ENCODE data around the gene IKBKE. TPM values are rescaled to one million over a fixed set of nuclear protein-coding genes. Genes with fewer than 3 reads are reported as not detected.

IKBKE gene
- total and polyA plus RNA-seq, 9 donors, result 3.4 to 6.2 (median 4.0) TPM

DNA sequence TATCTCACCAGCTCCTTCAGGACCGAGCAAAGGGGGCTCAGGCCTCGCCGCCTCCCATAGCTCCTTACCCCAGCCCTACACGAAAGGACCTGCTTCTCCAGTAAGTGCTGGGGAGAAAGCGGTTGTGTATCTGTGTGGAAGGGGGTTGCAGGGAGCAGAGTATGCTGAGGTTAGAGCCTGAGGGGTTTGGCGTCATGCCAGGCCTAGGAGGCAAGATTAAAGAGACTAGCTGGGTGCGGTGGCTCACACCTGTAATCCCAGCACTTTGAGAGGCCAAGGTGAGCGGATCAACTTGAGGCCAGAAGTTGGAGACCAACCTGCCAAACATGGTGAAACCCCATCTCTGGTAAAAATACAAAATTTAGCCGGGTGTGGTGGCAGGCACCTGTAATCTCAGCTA, 23.0 kb downstream of the IKBKE start:
- DNase-seq, result no peak
- no peak overlapping the region for H3K4me3 ChIP-seq (ENCODE audit: low read length)
- H3K27me3 ChIP-seq (ENCODE audit: control insufficient read depth, insufficient read depth, low read length), result no peaks in the 10 kb centered on the region
- H3K27ac ChIP-seq (ENCODE audit: low read length), result no peak overlapping the region
- 93% methylated on average over 4 of the region's 9 CpGs for WGBS (ENCODE audit: insufficient coverage)
- peaks cover 21% of the 10 kb centered on the region for H3K4me1 ChIP-seq (ENCODE audit: control insufficient read depth, insufficient read depth, low read length)
- peaks cover 15% of the 10 kb centered on the region for H3K36me3 ChIP-seq (ENCODE audit: control insufficient read depth, insufficient read depth, low read length)
- no peaks in the 10 kb centered on the region for H3K9me3 ChIP-seq (replicated peaks; ENCODE audit: control insufficient read depth, low read depth, low read length)

GRCh38 chr1:206495011-206495461, 24.8 kb downstream of the IKBKE start:
- peaks cover 21% of the 10 kb centered on the region for H3K4me1 ChIP-seq (ENCODE audit: control insufficient read depth, insufficient read depth, low read length)
- peaks cover 15% of the 10 kb centered on the region for H3K36me3 ChIP-seq (ENCODE audit: control insufficient read depth, insufficient read depth, low read length)
- H3K27ac ChIP-seq (ENCODE audit: low read length), result no peak overlapping the region
- 76% methylated on average over 4 of the region's 6 CpGs for WGBS (ENCODE audit: insufficient coverage)
- no peak for DNase-seq
- H3K9me3 ChIP-seq (replicated peaks; ENCODE audit: control insufficient read depth, low read depth, low read length), result no peaks in the 10 kb centered on the region
- no peak overlapping the region for H3K4me3 ChIP-seq (ENCODE audit: low read length)
- H3K27me3 ChIP-seq (ENCODE audit: control insufficient read depth, insufficient read depth, low read length), result no peaks in the 10 kb centered on the region

DNA sequence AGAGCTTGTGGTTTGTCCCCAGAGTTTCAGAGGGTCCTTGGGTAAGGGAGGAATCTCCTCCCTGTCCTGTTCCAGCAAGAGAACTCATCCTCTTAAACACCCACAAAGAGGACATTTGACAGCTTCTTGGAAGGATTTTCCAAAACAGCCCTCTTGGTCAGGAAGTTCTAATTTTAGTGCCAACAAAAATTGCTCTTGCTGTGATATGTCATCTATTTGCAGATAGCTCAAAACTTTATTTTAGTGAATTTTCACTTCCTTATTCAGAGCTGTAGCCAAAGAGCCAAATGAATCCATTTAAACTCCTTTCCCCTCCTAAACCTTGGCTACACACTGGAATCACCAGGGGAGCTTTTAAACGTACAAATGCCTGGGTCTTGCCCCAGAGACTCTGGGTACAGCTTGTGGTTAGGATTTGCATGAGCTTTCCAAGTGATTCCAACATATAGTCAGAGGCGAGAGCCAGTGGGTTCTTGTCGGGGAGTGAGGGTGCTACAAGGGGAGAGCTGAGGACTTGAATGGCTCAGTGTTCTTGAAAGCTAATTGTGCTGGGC, 25.3 kb downstream of the IKBKE start:
- DNase-seq, result peak; percentile 61
- Histone ChIP-seq H3K4me3 (ENCODE audit: low read length) (no peak overlapping the region), H3K27me3 (ENCODE audit: control insufficient read depth, insufficient read depth, low read length) (no peaks in the 10 kb centered on the region), H3K4me1 (ENCODE audit: control insufficient read depth, insufficient read depth, low read length) (peaks cover 17% of the 10 kb centered on the region), H3K27ac (ENCODE audit: low read length) (no peak overlapping the region), H3K9me3 (replicated peaks; ENCODE audit: control insufficient read depth, low read depth, low read length) (no peaks in the 10 kb centered on the region), H3K36me3 (ENCODE audit: control insufficient read depth, insufficient read depth, low read length) (peaks cover 15% of the 10 kb centered on the region)
- 61% methylated on average over 2 of the region's 3 CpGs for WGBS (ENCODE audit: insufficient coverage)

DNA sequence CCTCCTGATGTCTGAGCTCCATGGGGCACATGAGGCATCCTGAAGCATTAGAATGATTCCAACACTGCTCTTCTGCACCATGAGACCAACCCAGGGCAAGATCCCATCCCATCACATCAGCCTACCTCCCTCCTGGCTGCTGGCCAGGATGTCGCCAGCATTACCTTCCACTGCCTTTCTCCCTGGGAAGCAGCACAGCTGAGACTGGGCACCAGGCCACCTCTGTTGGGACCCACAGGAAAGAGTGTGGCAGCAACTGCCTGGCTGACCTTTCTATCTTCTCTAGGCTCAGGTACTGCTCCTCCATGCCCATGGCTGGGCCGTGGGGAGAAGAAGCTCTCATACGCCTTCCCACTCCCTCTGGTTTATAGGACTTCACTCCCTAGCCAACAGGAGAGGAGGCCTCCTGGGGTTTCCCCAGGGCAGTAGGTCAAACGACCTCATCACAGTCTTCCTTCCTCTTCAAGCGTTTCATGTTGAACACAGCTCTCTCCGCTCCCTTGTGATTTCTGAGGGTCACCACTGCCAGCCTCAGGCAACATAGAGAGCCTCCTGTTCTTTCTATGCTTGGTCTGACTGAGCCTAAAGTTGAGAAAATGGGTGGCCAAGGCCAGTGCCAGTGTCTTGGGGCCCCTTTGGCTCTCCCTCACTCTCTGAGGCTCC, 26.0 kb downstream of the IKBKE start:
- Histone ChIP-seq H3K4me1 (ENCODE audit: control insufficient read depth, insufficient read depth, low read length) (peaks cover 23% of the 10 kb centered on the region), H3K27me3 (ENCODE audit: control insufficient read depth, insufficient read depth, low read length) (no peaks in the 10 kb centered on the region), H3K27ac (ENCODE audit: low read length) (no peak overlapping the region), H3K4me3 (ENCODE audit: low read length) (no peak overlapping the region), H3K9me3 (replicated peaks; ENCODE audit: control insufficient read depth, low read depth, low read length) (no peaks in the 10 kb centered on the region), H3K36me3 (ENCODE audit: control insufficient read depth, insufficient read depth, low read length) (peaks cover 14% of the 10 kb centered on the region)
- DNase-seq, result no peak
- WGBS (ENCODE audit: insufficient coverage), result 14% methylated on average over 2 of the region's 6 CpGs

DNA sequence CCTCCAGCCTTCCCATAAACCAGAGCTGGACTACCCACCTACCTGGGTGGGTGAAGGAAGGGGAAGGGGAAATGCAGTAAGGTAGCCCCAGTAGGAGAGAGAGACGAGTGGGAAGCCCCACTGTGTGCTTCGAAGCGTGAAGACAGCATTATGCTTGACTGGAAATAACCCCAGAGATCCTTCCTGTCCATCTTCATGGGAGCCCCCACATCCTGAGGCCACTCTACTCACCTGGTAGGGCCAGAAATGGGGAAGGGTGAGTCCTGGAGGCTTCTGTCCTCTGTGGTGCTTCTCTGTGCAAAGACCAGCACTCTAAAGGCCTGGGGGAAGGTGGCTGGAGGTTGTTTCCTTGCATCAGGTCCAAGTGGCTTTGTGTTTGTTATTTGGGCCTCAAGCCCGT, 27.1 kb downstream of the IKBKE start:
- no CpG with 5 or more reads among the region's 4 CpGs for WGBS (ENCODE audit: insufficient coverage)
- Histone ChIP-seq H3K36me3 (ENCODE audit: control insufficient read depth, insufficient read depth, low read length) (peaks cover 10% of the 10 kb centered on the region), H3K27me3 (ENCODE audit: control insufficient read depth, insufficient read depth, low read length) (peaks cover 3% of the 10 kb centered on the region)

DNA sequence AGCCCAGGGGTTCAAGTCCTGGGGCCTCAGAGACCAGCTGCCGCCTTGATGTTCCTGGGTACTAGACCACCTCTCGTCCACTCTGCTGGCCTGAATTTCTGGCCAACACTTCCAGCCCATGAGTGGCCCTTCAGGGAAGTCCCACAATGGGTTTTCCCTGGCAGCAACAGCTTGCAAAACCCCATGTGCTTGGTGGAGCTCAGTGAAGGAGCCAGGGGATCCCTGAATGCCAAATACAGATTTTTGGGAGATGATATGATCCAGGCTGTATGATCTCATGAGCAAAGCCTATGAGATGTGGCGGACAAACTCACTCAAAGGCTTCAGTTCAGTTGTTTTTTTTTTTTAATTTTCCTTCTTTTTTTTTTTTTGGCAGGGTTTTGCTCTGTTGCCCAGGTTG, 27.5 kb downstream of the IKBKE start:
- H3K4me3 ChIP-seq (ENCODE audit: low read length), result no peak overlapping the region
- H3K27me3 ChIP-seq (ENCODE audit: control insufficient read depth, insufficient read depth, low read length), result peaks cover 3% of the 10 kb centered on the region
- H3K27ac ChIP-seq (ENCODE audit: low read length), result no peak overlapping the region
- no peaks in the 10 kb centered on the region for H3K9me3 ChIP-seq (replicated peaks; ENCODE audit: control insufficient read depth, low read depth, low read length)
- peaks cover 30% of the 10 kb centered on the region for H3K4me1 ChIP-seq (ENCODE audit: control insufficient read depth, insufficient read depth, low read length)
- no peak for DNase-seq
- 95% methylated on average over 2 of the region's 3 CpGs for WGBS (ENCODE audit: insufficient coverage)
- H3K36me3 ChIP-seq (ENCODE audit: control insufficient read depth, insufficient read depth, low read length), result peaks cover 10% of the 10 kb centered on the region

More for the DNA sequence above, 27.1 kb downstream of the IKBKE start:
- H3K27ac ChIP-seq (ENCODE audit: low read length), result no peak overlapping the region
- peaks cover 30% of the 10 kb centered on the region for H3K4me1 ChIP-seq (ENCODE audit: control insufficient read depth, insufficient read depth, low read length)
- DNase-seq, result no peak
- H3K9me3 ChIP-seq (replicated peaks; ENCODE audit: control insufficient read depth, low read depth, low read length), result no peaks in the 10 kb centered on the region
- H3K4me3 ChIP-seq (ENCODE audit: low read length), result no peak overlapping the region

DNA sequence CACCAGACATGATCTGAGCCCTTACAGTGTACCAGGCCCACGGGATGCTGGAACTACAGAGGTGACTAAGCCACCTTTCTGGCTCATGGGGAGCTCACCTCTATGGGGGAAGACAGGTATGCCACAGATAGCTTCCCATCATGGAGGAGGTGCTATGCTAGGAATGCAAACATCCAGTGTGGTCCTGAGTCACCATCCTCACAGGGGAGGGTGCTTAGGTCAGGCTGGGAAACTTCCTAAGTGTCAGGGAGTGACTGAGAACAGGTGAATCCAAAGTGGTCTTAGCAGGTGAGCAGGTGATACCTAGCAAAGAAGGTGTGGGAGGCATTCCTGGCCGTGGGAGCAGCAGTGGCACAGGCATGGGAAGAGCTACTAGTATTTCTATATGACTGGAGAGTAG, 28.4 kb downstream of the IKBKE start:
- peaks cover 3% of the 10 kb centered on the region for H3K27me3 ChIP-seq (ENCODE audit: control insufficient read depth, insufficient read depth, low read length)
- H3K4me1 ChIP-seq (ENCODE audit: control insufficient read depth, insufficient read depth, low read length), result peaks cover 32% of the 10 kb centered on the region
- no peak overlapping the region for H3K27ac ChIP-seq (ENCODE audit: low read length)
- WGBS (ENCODE audit: insufficient coverage), result 96% methylated on average over 2 of the region's 2 CpGs
- peaks cover 4% of the 10 kb centered on the region for H3K36me3 ChIP-seq (ENCODE audit: control insufficient read depth, insufficient read depth, low read length)
- no peaks in the 10 kb centered on the region for H3K9me3 ChIP-seq (replicated peaks; ENCODE audit: control insufficient read depth, low read depth, low read length)
- DNase-seq, result no peak
- no peak overlapping the region for H3K4me3 ChIP-seq (ENCODE audit: low read length)

- 80% methylated on average over 1 of the region's 3 CpGs for WGBS (ENCODE audit: insufficient coverage)
- DNase-seq, result no peak
- Histone ChIP-seq H3K4me1 (ENCODE audit: control insufficient read depth, insufficient read depth, low read length) (peaks cover 40% of the 10 kb centered on the region), H3K9me3 (replicated peaks; ENCODE audit: control insufficient read depth, low read depth, low read length) (no peaks in the 10 kb centered on the region), H3K4me3 (ENCODE audit: low read length) (no peak overlapping the region), H3K36me3 (ENCODE audit: control insufficient read depth, insufficient read depth, low read length) (no peaks in the 10 kb centered on the region), H3K27me3 (ENCODE audit: control insufficient read depth, insufficient read depth, low read length) (peaks cover 5% of the 10 kb centered on the region), H3K27ac (ENCODE audit: low read length) (no peak overlapping the region)
Observed at GRCh38 chr1:206500046-206500445, 29.8 kb downstream of the IKBKE start.

GRCh38 chr1:206501881-206502280, 31.6 kb downstream of the IKBKE start:
- Histone ChIP-seq H3K9me3 (replicated peaks; ENCODE audit: control insufficient read depth, low read depth, low read length) (no peaks in the 10 kb centered on the region), H3K27me3 (ENCODE audit: control insufficient read depth, insufficient read depth, low read length) (peaks cover 20% of the 10 kb centered on the region), H3K27ac (ENCODE audit: low read length) (no peak overlapping the region), H3K36me3 (ENCODE audit: control insufficient read depth, insufficient read depth, low read length) (no peaks in the 10 kb centered on the region), H3K4me1 (ENCODE audit: control insufficient read depth, insufficient read depth, low read length) (peaks cover 37% of the 10 kb centered on the region), H3K4me3 (ENCODE audit: low read length) (no peak overlapping the region)
- no peak for DNase-seq
- WGBS (ENCODE audit: insufficient coverage), result 93% methylated on average over 2 of the region's 5 CpGs

DNA sequence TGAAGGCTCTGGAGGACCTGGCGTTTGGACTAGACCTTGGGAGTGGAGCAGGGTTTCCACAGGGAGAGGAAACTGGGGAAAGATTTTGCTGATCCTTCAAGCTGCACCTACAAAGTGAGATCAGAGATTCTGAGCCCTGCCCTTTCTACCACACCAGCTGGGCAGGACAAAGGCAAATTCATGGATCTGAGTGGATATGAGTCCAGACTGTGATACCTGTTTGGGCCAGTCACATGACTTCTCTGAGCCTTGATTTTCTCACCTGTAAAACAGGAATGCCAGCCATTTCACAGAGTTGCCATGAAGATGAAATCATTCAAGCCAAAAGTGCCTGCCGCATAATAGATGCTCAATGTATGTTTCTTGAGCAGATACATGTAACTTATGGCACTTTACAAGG, 32.1 kb downstream of the IKBKE start:
- WGBS (ENCODE audit: insufficient coverage), result 100% methylated on average over 1 of the region's 2 CpGs
- Histone ChIP-seq H3K27ac (ENCODE audit: low read length) (no peak overlapping the region), H3K36me3 (ENCODE audit: control insufficient read depth, insufficient read depth, low read length) (no peaks in the 10 kb centered on the region), H3K9me3 (replicated peaks; ENCODE audit: control insufficient read depth, low read depth, low read length) (no peaks in the 10 kb centered on the region), H3K4me3 (ENCODE audit: low read length) (no peak overlapping the region), H3K4me1 (ENCODE audit: control insufficient read depth, insufficient read depth, low read length) (peaks cover 37% of the 10 kb centered on the region), H3K27me3 (ENCODE audit: control insufficient read depth, insufficient read depth, low read length) (peaks cover 25% of the 10 kb centered on the region)
- DNase-seq, result no peak

Data from muscle of leg (tissue), 11 donors.